Measurements from ENCODE around the gene PMVK. TPM values are rescaled to one million over a fixed set of nuclear protein-coding genes. Genes with fewer than 3 reads are reported as not detected.

The PMVK gene
- total RNA-seq, 2 donors from 2014 or later, result 9.7 to 13.8 TPM

GRCh38 chr1:154926201-154926600 lies 10.3 kb downstream of the PMVK start:
- DNase-seq (ENCODE audit: low spot score) (no peak), ATAC-seq (ENCODE audit: insufficient number of reproducible peaks, low FRiP score, low read depth) (no peak)
- no peak overlapping the region for H3K27ac ChIP-seq
- H3K4me1 ChIP-seq (ENCODE audit: control insufficient read depth in 1 of 2, low read depth in 2 of 2), result no peaks in the 10 kb centered on the region
- peaks cover 36% of the 10 kb centered on the region for H3K36me3 ChIP-seq
- H3K9me3 ChIP-seq, result no peaks in the 10 kb centered on the region
- no peak overlapping the region for H3K4me3 ChIP-seq
- no peak for TF ChIP-seq CTCF (IDR thresholded peaks at IDR 0.05)
- H3K27me3 ChIP-seq (replicated peaks; ENCODE audit: insufficient read depth), result no peaks in the 10 kb centered on the region

GRCh38 chr1:154925335-154926170 lies 11.0 kb downstream of the PMVK start:
- ATAC-seq (ENCODE audit: insufficient number of reproducible peaks, low FRiP score, low read depth) (no peak), DNase-seq (ENCODE audit: low spot score) (no peak)
- H3K4me3 ChIP-seq, result no peak overlapping the region
- no peak overlapping the region for H3K27ac ChIP-seq
- no peaks in the 10 kb centered on the region for H3K4me1 ChIP-seq (ENCODE audit: control insufficient read depth in 1 of 2, low read depth in 2 of 2)
- no peaks in the 10 kb centered on the region for H3K27me3 ChIP-seq (replicated peaks; ENCODE audit: insufficient read depth)
- peaks cover 36% of the 10 kb centered on the region for H3K36me3 ChIP-seq
- no peak for TF ChIP-seq CTCF (IDR thresholded peaks at IDR 0.05)
- H3K9me3 ChIP-seq, result no peaks in the 10 kb centered on the region

GRCh38 chr1:154923695-154924094 lies 12.8 kb downstream of the PMVK start:
- ATAC-seq (ENCODE audit: insufficient number of reproducible peaks, low FRiP score, low read depth), result no peak
- no peak for TF ChIP-seq CTCF (IDR thresholded peaks at IDR 0.05)
- H3K36me3 ChIP-seq, result peaks cover 33% of the 10 kb centered on the region

GRCh38 chr1:154913273-154913672 lies 23.2 kb downstream of the PMVK start:
- TF ChIP-seq CTCF (IDR thresholded peaks at IDR 0.05), result no peak
- no peak overlapping the region for H3K27ac ChIP-seq
- DNase-seq (ENCODE audit: low spot score), result no peak
- no peak overlapping the region for H3K4me3 ChIP-seq
- no peaks in the 10 kb centered on the region for H3K27me3 ChIP-seq (replicated peaks; ENCODE audit: insufficient read depth)
- no peaks in the 10 kb centered on the region for H3K9me3 ChIP-seq
- no peak for ATAC-seq (ENCODE audit: insufficient number of reproducible peaks, low FRiP score, low read depth)
- no peaks in the 10 kb centered on the region for H3K4me1 ChIP-seq (ENCODE audit: control insufficient read depth in 1 of 2, low read depth in 2 of 2)
- no peaks in the 10 kb centered on the region for H3K36me3 ChIP-seq

More at GRCh38 chr1:154923695-154924094, 12.8 kb downstream of the PMVK start:
- no peak for DNase-seq (ENCODE audit: low spot score)
- Histone ChIP-seq H3K9me3 (no peaks in the 10 kb centered on the region), H3K4me3 (no peak overlapping the region), H3K27me3 (replicated peaks; ENCODE audit: insufficient read depth) (no peaks in the 10 kb centered on the region), H3K27ac (no peak overlapping the region), H3K4me1 (ENCODE audit: control insufficient read depth in 1 of 2, low read depth in 2 of 2) (no peaks in the 10 kb centered on the region)

GRCh38 chr1:154912755-154913154 lies 23.8 kb downstream of the PMVK start:
- no peak for ATAC-seq (ENCODE audit: insufficient number of reproducible peaks, low FRiP score, low read depth)
- DNase-seq (ENCODE audit: low spot score), result no peak

More at GRCh38 chr1:154912755-154913154, 23.8 kb downstream of the PMVK start:
- Histone ChIP-seq H3K27me3 (replicated peaks; ENCODE audit: insufficient read depth) (no peaks in the 10 kb centered on the region), H3K36me3 (no peaks in the 10 kb centered on the region), H3K4me1 (ENCODE audit: control insufficient read depth in 1 of 2, low read depth in 2 of 2) (no peaks in the 10 kb centered on the region), H3K27ac (no peak overlapping the region), H3K9me3 (no peaks in the 10 kb centered on the region), H3K4me3 (no peak overlapping the region)
- TF ChIP-seq CTCF (IDR thresholded peaks at IDR 0.05), result no peak
